GM13976 (cell line): Measurements from ENCODE around the gene RNF215.
A peak's percentile ranks its signal among the peaks of the same experiment; 100 is the strongest.

ENCODE experiments used
- DNase-seq: peaks from one replicate; pipeline ENCODE4 v3.0.0; 2012; ENCODE audit warnings: low spot score
- in situ Hi-C: fragments of 300-500 bp; cut with MboI; formaldehyde crosslinking; loops from one replicate; pipeline ENCODE4 v1.12.0; 2022; ENCODE audit warnings: low sequenced_read_pairs, mixed read lengths, inconsistent platforms; ENCODE audit not compliant: unreplicated experiment
- TF ChIP-seq, protein P1 (sequence below): IDR thresholded peaks from 2 replicates; pipeline ENCODE4 v1.5.1; 2012; ENCODE audit warnings: borderline replicate concordance, mild to moderate bottlenecking; ENCODE audit not compliant: insufficient read depth; ENCODE audit errors: extremely low read depth, missing control alignments, control extremely low read depth

RNF215 gene

DNA sequence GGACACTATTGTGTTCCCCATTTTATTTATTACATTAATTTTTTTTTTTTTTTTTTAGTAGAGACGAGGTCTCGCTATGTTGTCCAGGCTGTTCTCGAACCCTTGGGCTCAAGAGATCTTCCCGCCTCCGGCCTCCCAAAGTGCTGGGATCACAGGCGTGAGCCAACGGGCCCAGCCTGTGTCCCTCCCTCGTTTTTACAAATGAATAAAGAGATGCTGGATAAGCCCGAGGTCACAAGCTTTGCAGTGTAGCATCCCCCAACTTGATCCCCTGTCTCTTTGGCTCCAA is 38.1 kb upstream of the RNF215 start:
- TF ChIP-seq, protein P1, sequence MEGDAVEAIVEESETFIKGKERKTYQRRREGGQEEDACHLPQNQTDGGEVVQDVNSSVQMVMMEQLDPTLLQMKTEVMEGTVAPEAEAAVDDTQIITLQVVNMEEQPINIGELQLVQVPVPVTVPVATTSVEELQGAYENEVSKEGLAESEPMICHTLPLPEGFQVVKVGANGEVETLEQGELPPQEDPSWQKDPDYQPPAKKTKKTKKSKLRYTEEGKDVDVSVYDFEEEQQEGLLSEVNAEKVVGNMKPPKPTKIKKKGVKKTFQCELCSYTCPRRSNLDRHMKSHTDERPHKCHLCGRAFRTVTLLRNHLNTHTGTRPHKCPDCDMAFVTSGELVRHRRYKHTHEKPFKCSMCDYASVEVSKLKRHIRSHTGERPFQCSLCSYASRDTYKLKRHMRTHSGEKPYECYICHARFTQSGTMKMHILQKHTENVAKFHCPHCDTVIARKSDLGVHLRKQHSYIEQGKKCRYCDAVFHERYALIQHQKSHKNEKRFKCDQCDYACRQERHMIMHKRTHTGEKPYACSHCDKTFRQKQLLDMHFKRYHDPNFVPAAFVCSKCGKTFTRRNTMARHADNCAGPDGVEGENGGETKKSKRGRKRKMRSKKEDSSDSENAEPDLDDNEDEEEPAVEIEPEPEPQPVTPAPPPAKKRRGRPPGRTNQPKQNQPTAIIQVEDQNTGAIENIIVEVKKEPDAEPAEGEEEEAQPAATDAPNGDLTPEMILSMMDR, result no peak
- DNase-seq, result no peak
- in situ Hi-C loops, result no loop called here

DNA sequence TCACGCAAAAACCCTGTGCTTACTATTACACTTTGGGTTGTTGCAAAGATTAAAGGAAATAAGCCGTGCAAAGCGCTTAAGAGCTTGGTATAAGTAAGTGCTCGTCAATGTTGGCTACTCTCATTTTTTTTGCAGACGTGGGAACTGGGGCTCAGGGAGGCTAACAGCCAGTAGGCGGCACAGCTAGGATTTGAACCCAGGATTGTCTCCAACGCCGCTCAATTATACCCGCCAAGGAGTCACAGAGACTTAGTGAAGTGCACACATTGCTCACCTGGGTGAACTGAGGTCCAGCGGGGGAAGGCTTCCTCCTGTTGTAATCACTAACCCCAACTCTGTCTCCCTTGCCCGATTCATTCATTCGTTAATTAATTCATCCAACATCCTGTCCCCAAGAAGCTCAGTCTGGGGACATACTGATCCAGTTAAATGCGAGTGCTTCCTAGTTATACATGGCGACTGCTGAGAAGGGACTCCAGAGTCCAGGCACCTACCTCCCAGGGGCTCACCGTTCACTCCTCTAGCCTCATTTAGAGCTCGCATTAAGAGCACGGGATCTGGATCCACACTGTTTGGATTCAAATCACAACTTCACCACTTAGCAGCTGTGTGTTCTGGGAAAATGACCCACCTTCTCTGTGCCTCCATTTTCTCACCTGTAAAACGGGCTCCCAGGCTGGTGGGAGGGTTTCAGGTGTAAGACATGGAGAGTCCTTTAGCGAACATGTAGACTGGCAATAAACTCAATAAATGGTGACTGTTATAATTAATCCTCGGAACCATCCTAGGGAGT is 37.5 kb upstream of the RNF215 start:
- TF ChIP-seq, protein P1, result no peak
- no peak for DNase-seq
- in situ Hi-C loops, result no loop called here

- DNase-seq, result peak; percentile 98
- TF ChIP-seq, protein P1, result no peak
- in situ Hi-C loops, result no loop called here
These were observed 36.8 kb upstream of the RNF215 start for GRCh38 chr22:30423959-30424533.

- in situ Hi-C loops, result no loop called here
- TF ChIP-seq, protein P1, result no peak
- no peak for DNase-seq
These were observed 36.2 kb upstream of the RNF215 start for GRCh38 chr22:30423301-30423958.

- in situ Hi-C loops, result no loop called here
- DNase-seq, result no peak
- TF ChIP-seq, protein P1, result no peak
These were observed 35.5 kb upstream of the RNF215 start for GRCh38 chr22:30422481-30423300.
